H9 (cell line): ENCODE data around the gene OXSR1. TPM values are rescaled to one million over a fixed set of nuclear protein-coding genes. Genes with fewer than 3 reads are reported as not detected.

ENCODE experiments used
- DNase-seq: peaks from one replicate; pipeline ENCODE4 v3.0.0-alpha.2; 2017
- H2AFZ ChIP-seq: one replicate; pipeline ENCODE4 v1.6.1; 2013; ENCODE audit warnings: mild to moderate bottlenecking, low read length, control low read depth, moderate library complexity
- H2AK5ac ChIP-seq: 2 replicates; pipeline ENCODE4 v1.6.1; 2013; ENCODE audit warnings: low read length, control low read depth, mixed read lengths; ENCODE audit not compliant: insufficient read length
- H2BK120ac ChIP-seq: one replicate; pipeline ENCODE4 v1.6.1; 2013; ENCODE audit warnings: low read depth, mild to moderate bottlenecking, low read length, control low read depth, inconsistent platforms; ENCODE audit not compliant: poor library complexity, severe bottlenecking
- H2BK12ac ChIP-seq: 2 replicates; pipeline ENCODE4 v1.6.1; 2013; ENCODE audit warnings: low read length, control low read depth, mixed read lengths, low read depth; ENCODE audit not compliant: insufficient read length
- H2BK15ac ChIP-seq: 2 replicates; pipeline ENCODE4 v1.6.1; 2013; ENCODE audit warnings: low read depth, low read length, control low read depth
- H2BK20ac ChIP-seq: one replicate; pipeline ENCODE4 v1.6.1; 2013; ENCODE audit warnings: low read depth, mild to moderate bottlenecking, low read length, control low read depth, inconsistent platforms; ENCODE audit not compliant: poor library complexity, severe bottlenecking
- H2BK5ac ChIP-seq: 2 replicates; pipeline ENCODE4 v1.6.1; 2013; ENCODE audit warnings: low read length, control low read depth, mixed read lengths; ENCODE audit not compliant: insufficient read length
- H3K14ac ChIP-seq: 2 replicates; pipeline ENCODE4 v1.6.1; 2013; ENCODE audit warnings: low read length, control low read depth; ENCODE audit not compliant: insufficient read depth
- H3K18ac ChIP-seq: 2 replicates; pipeline ENCODE4 v1.6.1; 2013; ENCODE audit warnings: low read depth, mild to moderate bottlenecking, mixed read lengths, low read length, control low read depth; ENCODE audit not compliant: insufficient read length
- H3K23ac ChIP-seq: 2 replicates; pipeline ENCODE4 v1.6.1; 2013; ENCODE audit warnings: low read length, control low read depth, mixed read lengths, low read depth; ENCODE audit not compliant: insufficient read length
- H3K23me2 ChIP-seq: 2 replicates; pipeline ENCODE4 v1.6.1; 2013; ENCODE audit warnings: low read depth, mild to moderate bottlenecking, mixed read lengths, low read length, control low read depth; ENCODE audit not compliant: insufficient read length, poor library complexity, severe bottlenecking
- H3K27ac ChIP-seq: 2 replicates; pipeline ENCODE4 v1.5.1; 2013; ENCODE audit warnings: low read length, control low read depth, mixed read lengths, low read depth; ENCODE audit not compliant: insufficient read length
- H3K27me3 ChIP-seq: 2 replicates; pipeline ENCODE4 v1.6.1; 2013; ENCODE audit warnings: low read length, control low read depth, inconsistent platforms; ENCODE audit not compliant: insufficient read depth
- H3K4ac ChIP-seq: 2 replicates; pipeline ENCODE4 v1.6.1; 2013; ENCODE audit warnings: low read depth, mild to moderate bottlenecking, control low read depth, inconsistent platforms, low read length, moderate library complexity
- H3K4me1 ChIP-seq: 2 replicates; pipeline ENCODE4 v1.6.1; 2013; ENCODE audit warnings: low read length, control low read depth, inconsistent platforms; ENCODE audit not compliant: insufficient read depth
- H3K4me2 ChIP-seq: 2 replicates; pipeline ENCODE4 v1.6.1; 2013; ENCODE audit warnings: low read length, control low read depth, mixed read lengths; ENCODE audit not compliant: insufficient read length, insufficient read depth
- H3K56ac ChIP-seq: 2 replicates; pipeline ENCODE4 v1.6.1; 2013; ENCODE audit warnings: low read depth, mild to moderate bottlenecking, mixed read lengths, low read length, control low read depth; ENCODE audit not compliant: insufficient read length
- H3K79me1 ChIP-seq: 2 replicates; pipeline ENCODE4 v1.6.1; 2013; ENCODE audit warnings: low read depth, mild to moderate bottlenecking, moderate library complexity, low read length, control low read depth, inconsistent platforms; ENCODE audit not compliant: insufficient read depth, poor library complexity, severe bottlenecking
- H3K79me2 ChIP-seq: 2 replicates; pipeline ENCODE4 v1.6.1; 2013; ENCODE audit warnings: low read length, control low read depth, inconsistent platforms; ENCODE audit not compliant: insufficient read depth
- H3K9ac ChIP-seq: 2 replicates; pipeline ENCODE4 v1.6.1; 2013; ENCODE audit warnings: low read length, control low read depth, mixed read lengths; ENCODE audit not compliant: insufficient read length; ENCODE audit errors: extremely low read depth
- H3K9me3 ChIP-seq: one replicate; pipeline ENCODE4 v1.6.1; 2013; ENCODE audit warnings: low read depth, low read length, inconsistent platforms; ENCODE audit not compliant: control insufficient read depth
- H3T11ph ChIP-seq: one replicate; pipeline ENCODE4 v1.6.1; 2013; ENCODE audit warnings: mild to moderate bottlenecking, low read length, control low read depth, inconsistent platforms
- H4K20me1 ChIP-seq: one replicate; pipeline ENCODE4 v1.6.1; 2013; ENCODE audit not compliant: control insufficient read depth, insufficient read length, insufficient read depth
- H4K5ac ChIP-seq: 2 replicates; pipeline ENCODE4 v1.6.1; 2013; ENCODE audit warnings: low read depth, mild to moderate bottlenecking, mixed read lengths, low read length, control low read depth; ENCODE audit not compliant: insufficient read length
- H4K8ac ChIP-seq: replicated peaks from 2 replicates; pipeline ENCODE4 v1.6.1; 2013; ENCODE audit warnings: low read length, control low read depth, mixed read lengths, low read depth; ENCODE audit not compliant: insufficient read length
- H4K91ac ChIP-seq: 2 replicates; pipeline ENCODE4 v1.6.1; 2013; ENCODE audit warnings: low read depth, mild to moderate bottlenecking, moderate library complexity, mixed read lengths, low read length, control low read depth; ENCODE audit not compliant: insufficient read length
- H3K27ac Mint-ChIP-seq, 3 experiments: 2 replicates in 2 of 3; 3 replicates in 1 of 3; pipeline ENCODE4 v1.8.0; 2020 to 2021; ENCODE audit warnings: mixed read lengths in 3 of 3, mild to moderate bottlenecking in 1 of 3, moderate library complexity in 1 of 3
- H3K27me3 Mint-ChIP-seq: 2 replicates; pipeline ENCODE4 v1.8.0; 2021; ENCODE audit warnings: low read depth, mild to moderate bottlenecking, moderate library complexity, mixed read lengths
- H3K36me3 Mint-ChIP-seq, 3 experiments: 2 replicates in 2 of 3; 3 replicates in 1 of 3; pipeline ENCODE4 v1.8.0; 2020 to 2021; ENCODE audit warnings: low read depth in 3 of 3, mixed read lengths in 3 of 3; ENCODE audit not compliant: insufficient read depth in 1 of 3
- H3K4me1 Mint-ChIP-seq, 2 experiments: 2 replicates each; pipeline ENCODE4 v1.8.0; 2020; ENCODE audit warnings: mixed read lengths in 2 of 2
- H3K4me3 Mint-ChIP-seq, 2 experiments: 2 replicates in 1 of 2; 3 replicates in 1 of 2; pipeline ENCODE4 v1.8.0; 2020 to 2021; ENCODE audit warnings: mild to moderate bottlenecking in 2 of 2, mixed read lengths in 2 of 2, moderate library complexity in 1 of 2
- H3K9me3 Mint-ChIP-seq, 2 experiments: 2 replicates in 1 of 2; 3 replicates in 1 of 2; pipeline ENCODE4 v1.8.0; 2020; ENCODE audit warnings: mild to moderate bottlenecking in 2 of 2, mixed read lengths in 2 of 2, moderate library complexity in 1 of 2
- WGBS: extraction: QIAGEN DNeasy Blood & Tissue Kit; methylation state at CpG from one replicate; pipeline ENCODE4 v1.1.7; 2013; ENCODE audit warnings: missing lambda C conversion rate, low lambda C conversion rate, mixed read lengths; ENCODE audit not compliant: insufficient read length; ENCODE audit errors: extremely low coverage; 5-methylcytosine and 5-hydroxymethylcytosine counted together
- total RNA-seq: library from RNA; stranded (reverse); gene quantifications from 2 replicates; pipeline ENCODE4 v1.2.1, GENCODE V29; 2021
- TF ChIP-seq, protein P1 (sequence below): fragments of 200-600 bp; sonication (generic); conservative IDR thresholded peaks from 3 replicates; pipeline ENCODE4 v1.8.0; 2021; ENCODE audit warnings: antibody characterized with exemption, mild to moderate bottlenecking

OXSR1 gene
- total RNA-seq, 1 experiment from 2014 or later = 54.1 TPM

DNA sequence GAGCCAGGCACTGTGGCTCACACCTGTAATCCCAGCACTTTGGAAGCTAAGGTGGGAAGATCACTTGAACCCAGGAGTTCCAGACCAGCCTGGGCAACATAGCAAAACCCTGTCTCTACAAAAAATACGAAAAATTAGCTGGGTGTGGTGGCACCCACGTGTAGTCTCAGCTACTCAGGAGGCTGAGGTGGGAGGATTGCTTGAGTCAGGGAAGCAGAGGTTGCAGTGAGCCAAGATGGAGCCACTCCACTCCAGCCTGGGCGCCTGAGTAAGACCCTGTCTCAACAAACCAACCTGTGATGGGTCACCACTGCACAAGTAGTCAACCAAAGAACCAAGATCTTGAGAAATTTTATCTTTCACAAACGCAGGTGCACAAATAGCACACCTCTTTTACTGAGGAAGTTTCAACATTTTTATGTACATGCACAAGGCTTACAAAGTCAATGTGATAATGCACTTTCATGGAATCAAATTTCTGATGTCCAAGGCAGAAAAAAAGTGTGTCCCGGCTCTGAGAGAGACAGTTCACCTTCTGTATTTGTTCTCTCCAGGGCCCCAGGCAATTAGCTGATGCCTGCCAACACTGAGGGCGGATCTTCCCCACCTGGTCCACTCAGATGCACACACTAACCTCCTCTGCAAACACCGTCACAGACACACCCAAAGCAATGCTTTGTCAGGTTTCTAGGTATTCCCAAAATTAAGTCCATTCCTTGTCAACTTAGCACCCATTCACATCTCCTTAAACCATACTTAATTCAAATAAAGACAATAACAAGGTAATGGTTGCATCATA is 40.8 kb upstream of the OXSR1 start:
- no peaks in the 10 kb centered on the region for H4K20me1 ChIP-seq
- H3K14ac ChIP-seq = no peak overlapping the region
- no peak overlapping the region for H4K91ac ChIP-seq
- H3K27me3 Mint-ChIP-seq = no peaks in the 10 kb centered on the region; the same call in 1 of the 2 replicates
- H2BK20ac ChIP-seq = no peak overlapping the region
- H3K36me3 Mint-ChIP-seq = peaks cover 52 to 85% (median 75%) of the 10 kb centered on the region in 3 experiments
- no peak overlapping the region for H3K23ac ChIP-seq
- no peaks in the 10 kb centered on the region for H3K79me2 ChIP-seq
- no peaks in the 10 kb centered on the region for H3K9me3 ChIP-seq
- no peak overlapping the region for H4K8ac ChIP-seq
- no peak overlapping the region for H2BK5ac ChIP-seq
- H3K4ac ChIP-seq = no peak overlapping the region
- H3K23me2 ChIP-seq = no peaks in the 10 kb centered on the region
- no peak overlapping the region for H3K56ac ChIP-seq
- H3T11ph ChIP-seq = no peak overlapping the region
- no peaks in the 10 kb centered on the region for H3K4me1 ChIP-seq
- no peak overlapping the region for H3K27ac Mint-ChIP-seq
- H3K9me3 Mint-ChIP-seq = no peaks in the 10 kb centered on the region
- TF ChIP-seq, protein P1, sequence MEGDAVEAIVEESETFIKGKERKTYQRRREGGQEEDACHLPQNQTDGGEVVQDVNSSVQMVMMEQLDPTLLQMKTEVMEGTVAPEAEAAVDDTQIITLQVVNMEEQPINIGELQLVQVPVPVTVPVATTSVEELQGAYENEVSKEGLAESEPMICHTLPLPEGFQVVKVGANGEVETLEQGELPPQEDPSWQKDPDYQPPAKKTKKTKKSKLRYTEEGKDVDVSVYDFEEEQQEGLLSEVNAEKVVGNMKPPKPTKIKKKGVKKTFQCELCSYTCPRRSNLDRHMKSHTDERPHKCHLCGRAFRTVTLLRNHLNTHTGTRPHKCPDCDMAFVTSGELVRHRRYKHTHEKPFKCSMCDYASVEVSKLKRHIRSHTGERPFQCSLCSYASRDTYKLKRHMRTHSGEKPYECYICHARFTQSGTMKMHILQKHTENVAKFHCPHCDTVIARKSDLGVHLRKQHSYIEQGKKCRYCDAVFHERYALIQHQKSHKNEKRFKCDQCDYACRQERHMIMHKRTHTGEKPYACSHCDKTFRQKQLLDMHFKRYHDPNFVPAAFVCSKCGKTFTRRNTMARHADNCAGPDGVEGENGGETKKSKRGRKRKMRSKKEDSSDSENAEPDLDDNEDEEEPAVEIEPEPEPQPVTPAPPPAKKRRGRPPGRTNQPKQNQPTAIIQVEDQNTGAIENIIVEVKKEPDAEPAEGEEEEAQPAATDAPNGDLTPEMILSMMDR = no peak
- no peak overlapping the region for H3K4me3 Mint-ChIP-seq
- WGBS = no CpG with 5 or more reads among the region's 7 CpGs
- H2BK120ac ChIP-seq = no peak overlapping the region
- H3K27me3 ChIP-seq = no peaks in the 10 kb centered on the region
- H4K5ac ChIP-seq = no peak overlapping the region
- H2AFZ ChIP-seq = no peak overlapping the region
- no peak overlapping the region for H2BK12ac ChIP-seq
- H3K4me2 ChIP-seq = no peak overlapping the region
- no peak overlapping the region for H2AK5ac ChIP-seq
- no peaks in the 10 kb centered on the region for H3K79me1 ChIP-seq
- no peak overlapping the region for H3K27ac ChIP-seq
- H3K4me1 Mint-ChIP-seq = no peaks in the 10 kb centered on the region
- no peak overlapping the region for H3K18ac ChIP-seq
- DNase-seq = no peak
- no peak overlapping the region for H3K9ac ChIP-seq
- H2BK15ac ChIP-seq = no peak overlapping the region
